SKM-1 treated with dmso at 0.1 percent for 144 hours (cell line): ENCODE results near the gene TAPBPL.
"Not testable (repeated sequence)": the region's sequence is repeated elsewhere in the genome, so short reads cannot be mapped to it uniquely, and the experiment has no call there.

Experiments used
- DNase-seq: peaks from one replicate; lab custom pipeline; 2025; ENCODE audit not compliant: unreplicated experiment; lab: John Stamatoyannopoulos, UW

Gene TAPBPL

DNA sequence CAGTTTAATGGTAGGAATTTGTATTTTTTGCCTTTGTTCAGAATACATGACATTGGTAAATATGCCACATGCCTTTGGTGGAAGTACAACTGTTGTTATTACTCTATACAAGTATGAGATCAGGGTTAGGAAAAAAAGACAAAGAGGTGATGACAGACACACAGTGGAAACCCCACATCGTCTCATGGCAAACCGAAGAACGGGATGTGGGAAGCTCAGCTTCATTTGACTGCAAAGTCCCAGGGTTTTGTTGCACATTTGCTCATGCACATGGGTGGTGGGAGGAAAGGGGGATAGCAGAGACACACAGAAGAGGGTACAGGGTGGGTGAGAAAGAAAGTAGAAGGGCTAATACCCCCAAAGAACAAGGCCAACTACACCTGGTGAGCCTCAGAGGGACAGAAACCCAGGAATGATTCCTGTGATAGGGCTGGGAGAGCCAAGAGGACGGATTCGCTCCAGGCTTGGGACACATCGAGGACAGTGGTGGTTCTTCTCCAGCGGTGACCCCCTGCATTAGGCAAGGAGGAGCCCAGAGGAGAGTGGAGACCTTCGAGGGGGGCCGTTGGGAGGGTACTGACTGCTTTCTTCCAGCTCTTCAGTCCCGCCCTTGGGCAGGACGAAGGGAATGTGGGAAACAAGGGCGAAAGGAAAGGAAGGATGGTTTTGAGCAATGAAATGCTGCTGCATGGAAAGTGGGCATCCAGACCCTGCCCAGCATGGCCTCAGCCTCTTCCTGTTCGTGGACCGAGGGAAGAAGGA is 10.6 kb downstream of the TAPBPL start:
- no peak for DNase-seq

DNA sequence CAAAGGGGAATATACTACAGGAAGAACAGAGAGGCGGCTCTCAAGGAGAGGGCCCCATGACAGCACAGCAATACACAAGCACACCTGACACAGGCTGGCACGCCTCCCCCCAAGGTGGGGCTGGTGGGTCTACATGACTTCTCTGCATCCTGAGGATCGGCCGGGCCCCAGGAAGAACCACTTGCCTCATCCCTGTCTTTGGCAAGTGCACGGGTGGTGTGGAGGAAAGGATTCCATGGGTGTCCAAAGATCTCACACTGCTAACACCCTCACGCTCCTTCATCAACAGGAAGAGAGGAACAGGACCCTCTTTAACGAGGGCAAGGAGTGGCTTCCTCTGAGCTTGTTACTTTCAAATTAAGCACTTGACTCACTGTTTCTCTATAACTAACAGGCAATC is 11.4 kb downstream of the TAPBPL start:
- no peak for DNase-seq

DNA sequence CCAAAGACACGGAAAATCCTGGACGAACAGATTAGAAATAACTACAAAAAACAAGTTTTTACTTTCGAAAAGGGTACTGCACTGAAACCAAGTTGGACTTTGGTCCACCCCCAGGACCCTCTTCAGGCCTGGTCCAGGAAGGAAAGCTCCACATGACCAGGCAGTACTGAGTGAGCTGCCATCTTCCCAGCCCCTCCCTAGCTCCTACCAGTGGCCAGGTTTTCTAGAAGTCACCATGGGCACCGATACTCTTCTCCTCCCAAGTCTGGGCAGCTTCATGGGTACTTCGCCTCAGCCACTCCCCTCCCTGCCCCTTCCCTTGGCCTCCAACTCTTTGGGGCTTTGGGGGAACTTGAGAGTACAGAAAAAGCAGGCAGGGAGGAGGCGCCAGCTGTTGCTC is 12.0 kb downstream of the TAPBPL start:
- DNase-seq = no peak

DNA sequence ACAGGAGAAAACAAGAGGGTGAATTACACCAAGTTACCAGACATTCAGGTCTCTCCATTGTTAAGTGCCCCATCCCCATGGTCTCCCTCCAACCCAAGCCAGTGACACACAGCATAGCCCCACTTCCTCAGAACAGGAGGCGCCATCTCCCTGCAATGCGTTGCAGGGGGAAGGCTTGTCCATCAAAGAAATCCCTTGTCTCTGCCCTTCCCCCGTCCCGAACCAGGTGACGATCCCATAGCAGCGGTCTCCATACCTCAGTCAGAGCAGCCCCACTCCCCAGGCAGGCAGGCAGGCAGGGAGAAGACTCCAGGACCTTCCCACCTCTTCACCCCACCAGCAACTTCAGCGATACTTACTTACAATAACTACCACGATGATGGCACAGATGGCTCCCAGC is 12.7 kb downstream of the TAPBPL start:
- DNase-seq = no peak

- DNase-seq = peak; percentile 21
Measured at GRCh38 chr12:6465467-6466183, 13.8 kb downstream of the TAPBPL start.

DNA sequence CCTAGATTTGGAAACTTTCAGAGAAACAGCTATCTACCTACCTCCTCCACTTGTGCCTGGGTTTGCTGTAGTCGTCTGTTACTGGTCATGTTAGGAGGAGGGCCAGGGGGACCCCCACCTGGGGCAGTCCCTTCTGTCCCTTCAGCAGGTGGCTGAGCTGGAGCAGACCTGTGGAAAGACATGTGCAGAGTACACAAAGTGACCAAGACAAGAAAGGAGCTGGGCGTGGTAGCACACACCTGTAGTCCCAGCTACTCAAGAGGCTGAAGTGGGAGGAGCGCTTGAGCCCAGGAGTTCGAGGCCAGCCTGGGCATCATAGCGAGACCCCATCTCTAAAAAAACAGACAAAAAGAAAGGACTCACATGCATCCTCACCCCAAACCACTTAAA is 14.3 kb downstream of the TAPBPL start:
- DNase-seq = no peak

DNA sequence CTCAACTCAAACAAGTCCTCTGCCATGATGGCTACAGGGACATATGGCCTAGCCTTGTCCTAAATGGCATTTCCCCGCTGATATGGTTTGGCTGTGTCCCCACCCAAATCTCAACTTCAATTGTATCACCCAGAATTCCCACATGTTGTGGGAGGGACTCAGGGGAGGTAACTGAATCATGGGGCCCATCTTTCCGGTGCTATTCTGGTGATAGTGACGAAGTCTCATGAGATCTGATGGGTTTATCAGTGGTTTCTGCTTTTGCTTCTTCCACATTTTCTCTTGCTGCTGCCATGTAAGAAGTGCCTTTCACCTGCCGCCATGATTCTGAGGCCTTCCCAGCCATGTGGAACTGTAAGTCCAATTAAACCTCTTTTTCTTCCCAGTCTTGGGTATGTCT is 14.9 kb downstream of the TAPBPL start:
- not testable (repeated sequence) for DNase-seq

DNA sequence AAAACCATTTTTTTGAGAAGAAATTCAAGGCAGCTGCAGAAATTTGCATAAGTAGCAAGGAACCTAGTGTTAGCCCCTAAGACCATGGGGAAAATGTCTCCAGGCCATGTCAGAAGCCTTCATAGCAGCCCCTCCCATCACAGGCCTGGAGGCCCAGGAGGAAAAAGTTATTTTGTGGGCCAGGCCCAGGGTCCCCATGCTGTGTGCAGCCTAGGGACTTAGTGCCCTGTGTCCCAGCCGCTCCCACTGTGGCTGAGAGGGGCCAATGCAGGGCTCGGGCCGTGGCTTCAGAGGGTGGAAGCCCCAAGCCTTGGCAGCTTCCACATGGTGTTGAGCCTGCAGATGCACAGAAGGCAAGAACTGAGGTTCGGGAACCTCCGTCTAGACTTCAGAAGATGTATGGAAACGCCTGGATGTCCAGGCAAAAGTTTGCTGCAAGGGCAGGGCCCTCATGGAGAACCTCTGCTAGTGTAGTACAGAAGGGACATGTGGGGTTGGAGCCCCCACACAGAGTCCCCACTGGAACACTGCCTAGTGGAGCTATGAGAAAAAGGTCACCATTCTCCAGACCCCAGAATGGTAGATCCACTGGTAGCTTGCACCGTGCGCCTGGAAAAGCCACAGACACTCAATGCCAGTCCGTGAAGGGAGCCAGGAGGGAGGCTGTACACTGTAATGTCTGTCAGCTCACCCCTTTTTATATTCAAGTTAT is 15.9 kb downstream of the TAPBPL start:
- DNase-seq = not testable (repeated sequence)

DNA sequence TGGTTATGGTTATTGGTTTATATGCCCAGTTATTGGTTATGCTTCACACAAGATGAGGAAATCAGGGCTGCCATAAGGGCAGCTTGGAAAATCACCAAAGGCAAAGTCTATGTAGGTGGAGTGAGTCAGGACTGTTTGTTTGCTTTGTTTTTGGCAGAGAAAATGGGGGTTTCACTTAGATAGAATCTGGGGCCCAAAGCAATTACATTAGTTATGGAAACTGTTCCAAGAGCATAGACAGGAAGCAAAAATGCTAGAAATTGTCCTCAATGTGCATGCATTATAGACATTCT is 16.4 kb downstream of the TAPBPL start:
- DNase-seq = no peak

GRCh38 chr12:6469092-6469491 is 17.2 kb downstream of the TAPBPL start:
- no peak for DNase-seq

- DNase-seq = no peak
Measured at GRCh38 chr12:6469609-6470374, 17.9 kb downstream of the TAPBPL start.

DNA sequence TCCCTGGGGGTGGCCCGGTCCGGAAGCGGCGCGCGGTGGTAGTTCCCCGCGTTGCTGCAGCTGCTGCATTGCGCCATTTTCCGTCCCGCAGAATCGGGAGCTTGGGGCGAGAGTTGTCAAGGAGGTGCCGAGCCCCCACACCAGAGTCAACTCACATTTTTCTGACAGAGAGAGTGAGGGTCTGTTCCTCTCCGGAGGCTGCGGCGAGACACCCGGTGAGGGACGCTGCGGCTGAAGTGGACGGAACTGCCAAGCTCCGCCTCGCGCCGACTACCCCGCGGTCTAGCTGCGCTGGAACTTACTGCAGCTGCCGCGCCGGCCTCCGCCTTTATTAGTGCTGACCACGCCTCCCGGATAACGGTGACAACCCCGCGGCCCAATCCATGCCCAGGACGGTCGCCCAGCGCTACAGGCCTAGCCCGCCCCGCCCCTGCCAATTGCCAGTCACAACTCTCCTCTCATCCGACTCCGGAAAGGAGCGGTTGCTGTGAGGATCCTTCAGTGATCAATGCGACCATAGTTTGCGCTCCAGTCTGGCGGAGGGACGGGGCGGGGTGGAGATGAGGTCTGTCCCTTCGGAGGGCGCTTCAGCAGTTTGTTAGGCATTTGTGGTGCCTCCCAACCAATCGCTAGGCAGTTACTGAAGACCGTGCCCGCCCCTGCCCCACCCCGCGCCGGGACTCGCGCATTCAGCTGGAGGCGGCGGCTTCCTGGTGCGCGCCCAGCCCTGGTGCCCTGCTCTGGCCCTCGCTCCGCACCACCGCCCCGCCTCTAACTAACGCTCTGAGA is 18.7 kb downstream of the TAPBPL start, which contains the start of gene VAMP1:
Gene VAMP1, minus strand, starts transcription at position 303 of the 789 bp plus-strand sequence. Its CDS starts 146 bp downstream, at position 157.
- DNase-seq = peak; percentile 93

- no peak for DNase-seq
Measured at GRCh38 chr12:6471989-6472360, 20.1 kb downstream of the TAPBPL start.

GRCh38 chr12:6472491-6472890 is 20.6 kb downstream of the TAPBPL start:
- DNase-seq = no peak

DNA sequence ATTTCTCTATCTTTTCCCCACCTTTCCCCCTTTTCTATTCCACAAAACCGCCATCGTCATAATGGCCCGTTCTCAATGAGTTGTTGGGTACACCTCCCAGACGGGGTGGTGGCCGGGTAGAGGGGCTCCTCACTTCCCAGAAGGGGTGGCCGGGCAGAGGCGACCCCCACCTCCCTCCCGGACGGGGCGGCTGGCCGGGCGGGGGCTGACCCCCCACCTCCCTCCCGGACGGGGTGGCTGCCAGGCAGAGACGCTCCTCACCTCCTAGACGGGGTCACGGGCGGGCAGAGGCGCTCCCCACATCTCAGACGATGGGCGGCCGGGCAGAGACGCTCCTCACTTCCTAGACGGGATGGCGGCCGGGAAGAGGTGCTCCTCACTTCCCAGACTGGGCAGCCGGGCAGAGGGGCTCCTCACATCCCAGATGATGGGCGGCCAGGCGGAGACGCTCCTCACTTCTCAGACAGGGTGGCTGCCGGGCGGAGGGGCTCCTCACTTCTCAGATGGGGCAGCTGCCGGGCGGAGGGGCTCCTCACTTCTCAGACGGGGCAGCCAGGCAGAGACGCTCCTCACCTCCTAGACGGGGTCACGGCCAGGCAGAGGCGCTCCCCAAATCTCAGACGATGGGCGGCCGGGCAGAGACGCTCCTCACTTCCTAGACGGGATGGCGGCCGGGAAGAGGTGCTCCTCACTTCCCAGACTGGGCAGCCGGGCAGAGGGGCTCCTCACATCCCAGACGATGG is 23.6 kb downstream of the TAPBPL start:
- not testable (repeated sequence) for DNase-seq

- no peak for DNase-seq
Measured at GRCh38 chr12:6476489-6476888, 24.6 kb downstream of the TAPBPL start.

- not testable (repeated sequence) for DNase-seq
Measured at GRCh38 chr12:6477601-6478377, 25.9 kb downstream of the TAPBPL start.

DNA sequence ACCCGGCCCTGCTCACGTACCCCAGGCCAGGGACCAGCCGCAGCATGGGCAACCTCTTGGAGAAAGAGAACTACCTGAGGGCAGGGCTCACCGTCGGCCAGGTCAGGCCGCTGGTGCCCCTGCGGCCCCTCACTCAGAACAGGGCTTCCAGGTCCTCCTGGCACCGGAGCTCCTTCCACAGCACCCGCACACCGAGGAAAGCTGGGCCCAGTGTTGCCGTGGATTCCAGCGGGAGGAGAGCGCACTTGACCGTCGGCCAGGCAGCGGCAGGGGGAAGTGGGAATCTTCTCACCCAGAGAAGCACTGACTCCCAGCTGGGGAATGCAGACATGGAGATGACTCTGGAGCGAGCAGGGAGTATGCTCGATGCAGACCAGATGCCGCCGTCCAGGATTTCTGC is 26.6 kb downstream of the TAPBPL start:
- DNase-seq = no peak

DNA sequence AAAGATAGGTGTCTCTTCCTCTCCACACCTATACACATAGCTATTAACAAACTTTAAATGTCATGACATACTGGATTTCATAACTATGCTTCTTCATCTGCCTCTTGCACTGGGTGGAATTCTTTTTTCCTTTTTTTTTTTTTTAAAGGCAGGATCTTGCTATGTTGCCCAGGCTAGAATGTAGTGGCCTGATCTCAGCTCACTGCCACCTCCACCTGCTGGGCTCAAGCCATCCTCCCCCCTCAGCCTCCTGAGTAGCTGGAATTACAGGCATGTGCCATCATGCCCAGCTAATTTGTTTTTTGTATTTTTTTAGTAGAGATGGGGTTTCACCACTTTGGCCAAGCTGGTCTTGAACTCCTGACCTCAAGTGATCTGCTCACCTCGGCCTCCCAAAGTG is 36.4 kb downstream of the TAPBPL start:
- DNase-seq = no peak
